Stimulated activated CD8-positive, alpha-beta memory T cell treated with anti-CD3 and anti-CD28 coated beads, Interleukin-7, amount 100 ng/mL, for 1 hour (primary cell): ENCODE measurements around the gene IFI6.

Source experiments
- DNase-seq, 2 donors: peaks; one replicate each; pipeline ENCODE4 v3.0.0-alpha.2; 2020; ENCODE audit warnings: low read depth in 2 of 2

The IFI6 gene

DNA sequence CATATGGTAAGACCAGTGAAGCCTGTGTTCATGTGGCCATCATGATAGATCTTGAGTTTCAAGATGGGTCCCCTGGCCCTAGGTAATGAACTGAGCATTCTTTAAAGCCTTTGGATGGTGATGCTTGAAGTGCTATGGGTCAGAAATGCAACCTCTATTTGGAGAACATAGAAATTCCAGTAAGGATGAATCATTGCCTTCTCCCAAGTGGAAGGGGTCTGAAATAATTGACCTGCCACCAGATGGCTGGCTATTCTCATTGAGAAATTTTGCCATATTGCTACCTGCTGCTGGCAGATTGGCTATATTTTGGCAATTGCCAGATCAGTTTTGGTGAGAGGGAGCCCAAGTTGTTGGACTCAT lies 739 bp upstream of the IFI6 start:
- no peak for DNase-seq

DNA sequence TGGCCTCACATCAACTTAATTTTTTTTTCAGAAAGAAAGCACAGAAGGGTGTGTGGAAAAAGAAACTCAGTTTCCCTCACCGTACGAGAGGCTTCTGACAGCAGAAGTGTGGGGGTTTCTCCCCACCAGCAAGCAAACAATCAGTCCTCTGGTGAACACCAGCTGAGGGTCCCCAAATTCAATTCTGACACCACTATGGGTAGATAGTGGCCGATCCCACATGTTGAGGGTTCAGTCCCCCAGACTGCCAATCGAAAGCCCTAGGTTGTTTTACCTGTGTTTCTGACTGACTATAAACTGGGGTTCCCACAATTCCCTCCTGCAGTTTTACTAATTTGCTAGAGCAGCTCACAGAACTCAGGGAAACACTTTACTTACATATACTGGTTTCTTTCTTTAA lies 2.1 kb downstream of the IFI6 start:
- DNase-seq: no peak

DNA sequence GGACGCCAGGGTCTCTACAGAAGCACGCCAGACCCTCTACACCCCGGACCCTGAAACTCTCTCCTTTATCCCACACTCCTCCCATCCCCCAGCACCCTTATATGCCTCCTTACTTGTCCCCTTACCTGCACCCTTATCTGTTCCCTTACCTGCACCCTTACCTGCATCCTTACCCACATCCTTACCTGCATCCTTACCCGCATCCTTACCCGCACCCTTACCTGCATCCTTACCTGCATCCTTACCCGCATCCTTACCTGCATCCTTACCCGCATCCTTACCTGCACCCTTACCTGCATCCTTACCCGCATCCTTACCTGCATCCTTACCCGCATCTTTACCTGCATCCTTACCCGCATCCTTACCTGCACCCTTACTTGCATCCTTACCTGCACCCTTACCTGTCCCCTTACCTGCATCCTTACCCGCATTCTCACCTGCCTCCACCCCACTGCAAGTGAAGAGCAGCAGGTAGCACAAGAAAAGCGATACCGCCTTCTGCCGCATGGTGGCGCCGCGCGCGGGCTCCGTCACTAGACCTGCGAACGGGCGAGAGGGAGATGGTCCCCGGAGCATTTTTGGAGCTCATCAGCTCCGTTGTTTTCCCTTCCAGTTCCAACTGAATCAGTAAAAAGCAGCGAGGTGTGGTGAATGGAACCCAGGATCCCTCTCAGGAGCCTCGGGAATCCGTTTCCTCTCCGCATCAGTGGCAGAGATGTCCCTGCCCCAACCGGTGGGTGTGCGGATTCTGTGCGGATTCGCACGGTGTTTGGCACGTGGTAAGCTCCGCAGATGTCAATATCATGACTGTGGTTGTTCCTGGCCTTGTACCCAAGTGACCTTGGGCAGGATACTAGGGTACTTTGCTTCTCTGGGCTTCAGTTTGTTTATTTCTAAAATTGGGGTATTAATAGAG lies 2.9 kb downstream of the IFI6 start:
- DNase-seq: peak; percentile 73 to 79

GRCh38 chr1:27668121-27668807 lies 3.7 kb downstream of the IFI6 start:
- no peak for DNase-seq

- DNase-seq: no peak
Observed at GRCh38 chr1:27666791-27667254, 5.2 kb downstream of the IFI6 start.

GRCh38 chr1:27666294-27666693 lies 5.7 kb downstream of the IFI6 start:
- no peak for DNase-seq

DNA sequence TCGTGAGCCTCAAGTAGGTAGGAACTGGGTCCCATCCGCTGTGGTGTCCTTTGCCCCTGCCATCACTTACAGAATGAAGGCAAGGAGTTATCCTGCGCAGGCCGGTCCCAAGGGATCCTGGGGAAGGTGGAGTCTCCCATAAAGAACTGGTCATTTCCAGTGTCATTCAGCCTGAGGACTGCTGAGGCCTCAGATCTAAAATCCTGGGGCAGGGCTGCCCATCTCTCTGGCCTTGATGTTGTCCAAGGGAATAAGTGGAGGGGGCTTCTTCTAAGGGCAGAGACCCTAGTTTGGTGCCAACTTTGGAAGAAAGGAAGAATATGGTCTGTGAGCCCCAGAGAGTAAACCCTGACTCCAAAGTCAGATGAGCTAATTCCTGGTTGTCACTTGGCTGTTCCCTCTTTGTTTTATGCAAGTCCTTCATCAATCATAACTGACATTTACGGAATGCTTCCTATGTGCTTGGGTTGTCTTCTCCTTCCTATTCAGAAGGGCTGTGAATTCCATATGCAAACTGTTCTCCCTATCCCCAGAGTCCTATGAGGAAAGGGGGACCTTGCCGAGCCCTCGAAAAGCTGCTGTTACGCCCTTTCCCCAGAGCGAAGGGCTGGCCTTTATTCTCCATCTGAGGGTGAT lies 6.9 kb downstream of the IFI6 start:
- no peak for DNase-seq

GRCh38 chr1:27664291-27664690 lies 7.7 kb downstream of the IFI6 start:
- DNase-seq: no peak

GRCh38 chr1:27662707-27663393 lies 9.1 kb downstream of the IFI6 start:
- DNase-seq: peak; percentile 82 to 93

- DNase-seq: no peak
Observed at GRCh38 chr1:27662261-27662660, 9.7 kb downstream of the IFI6 start.

DNA sequence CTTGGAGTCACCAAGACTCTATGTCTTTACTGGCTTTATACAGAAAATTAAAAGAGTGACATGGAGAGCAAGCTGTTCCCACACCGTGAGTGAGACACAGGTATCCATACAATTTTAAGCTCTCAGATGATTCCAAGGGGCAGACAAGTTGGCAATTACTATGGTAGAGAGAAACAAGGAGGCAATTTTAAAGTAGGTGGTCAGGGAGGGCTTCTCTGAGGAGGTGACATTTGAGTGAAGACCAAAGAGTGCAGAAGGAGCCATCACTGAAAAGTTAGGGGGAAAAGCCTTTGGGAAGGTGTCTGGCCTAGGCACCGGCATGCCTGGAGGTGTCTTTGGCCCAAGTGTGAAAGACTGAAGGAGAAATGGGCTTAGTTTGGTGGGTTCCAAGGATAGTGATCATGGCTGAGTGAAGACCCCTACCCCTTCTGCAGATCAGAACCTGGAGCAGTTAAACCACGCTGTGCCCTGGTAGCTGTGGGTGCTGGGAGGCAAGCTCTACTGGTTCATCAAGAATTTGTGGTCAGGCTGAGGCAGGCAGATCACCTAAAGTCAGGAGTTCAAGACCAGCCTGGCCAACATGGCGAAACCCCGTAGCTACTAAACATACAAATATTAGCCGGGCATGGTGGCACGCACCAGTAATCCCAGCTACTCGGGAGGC lies 10.4 kb downstream of the IFI6 start:
- DNase-seq: no peak

DNA sequence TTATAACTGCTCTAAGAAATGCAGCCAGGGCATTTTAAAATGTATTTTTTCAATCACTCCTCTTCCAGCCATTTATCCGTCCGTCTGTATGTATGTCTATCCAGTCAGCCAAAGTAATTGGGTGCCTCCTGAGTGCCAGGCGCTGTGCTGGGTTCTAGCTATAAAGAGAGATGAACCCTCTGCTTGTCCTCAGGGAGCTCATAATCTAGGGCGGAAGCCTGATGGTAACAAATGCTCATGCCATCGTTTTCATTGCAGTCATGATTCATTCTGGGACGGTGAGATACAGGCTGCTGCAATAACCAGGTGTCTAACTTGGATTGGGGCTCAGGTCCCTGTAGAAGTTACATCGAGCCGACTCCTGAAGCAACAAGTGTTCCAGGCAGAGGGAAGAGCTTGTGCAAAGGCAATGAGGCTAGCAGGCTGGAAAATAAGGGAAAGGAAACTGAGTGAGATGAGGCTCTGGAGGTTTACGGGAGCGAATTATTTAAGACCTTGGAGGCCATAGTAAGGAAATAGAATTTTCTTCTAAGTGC lies 11.6 kb downstream of the IFI6 start:
- no peak for DNase-seq

GRCh38 chr1:27659497-27660299 lies 12.3 kb downstream of the IFI6 start:
- DNase-seq: peak; percentile 68 to 72

- DNase-seq: no peak
Observed at GRCh38 chr1:27658951-27659496, 13.0 kb downstream of the IFI6 start.

GRCh38 chr1:27656157-27656893 lies 15.7 kb downstream of the IFI6 start:
- DNase-seq: no peak

DNA sequence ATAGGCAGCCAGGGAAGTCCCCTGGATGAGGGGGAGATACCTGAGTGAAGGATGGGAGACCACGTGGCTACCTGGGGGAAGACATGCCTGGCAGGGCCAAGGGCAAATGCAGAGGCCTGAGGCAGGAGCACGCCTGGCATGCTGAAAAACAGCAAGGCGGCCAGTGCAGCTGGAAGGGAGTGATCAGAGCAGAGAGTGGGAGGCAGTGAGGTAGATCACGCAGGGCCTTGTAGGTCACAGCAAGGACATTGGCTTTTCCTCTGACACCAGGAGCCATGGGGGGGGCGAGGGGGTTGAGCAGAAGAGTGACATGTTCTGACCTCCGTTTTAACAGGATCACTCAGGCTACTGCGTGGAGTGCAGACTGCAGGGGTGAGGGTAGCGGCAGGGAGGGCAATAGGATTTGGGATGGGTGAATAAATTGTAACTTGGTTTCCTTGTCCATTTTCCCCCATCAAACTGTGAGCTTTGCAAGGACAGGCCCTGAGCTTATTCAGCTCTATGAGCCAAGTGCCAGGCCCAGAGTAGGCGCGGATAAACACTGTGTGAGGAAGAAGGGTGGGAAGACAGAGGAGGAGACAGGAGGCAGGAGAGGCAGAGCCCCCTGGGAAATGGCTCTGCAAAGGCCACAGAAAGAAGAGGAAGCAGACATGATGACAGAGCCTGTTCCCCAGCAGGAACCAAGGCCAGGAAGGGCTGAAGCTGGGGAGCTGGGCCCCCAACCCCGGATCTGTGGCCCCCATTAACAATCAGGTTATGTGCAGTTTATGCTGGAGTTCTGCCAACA lies 16.6 kb downstream of the IFI6 start:
- DNase-seq: no peak

- no peak for DNase-seq
Observed at GRCh38 chr1:27652111-27652864, 19.7 kb downstream of the IFI6 start.
